SK-N-SH (cell line): ENCODE results near the gene RARS1.

ENCODE experiments used
- CTCF ChIP-seq: fragments of 200-600 bp; sonication (generic); IDR thresholded peaks from 2 replicates; pipeline ENCODE4 v1.6.1; 2017; ENCODE audit warnings: antibody characterized with exemption, mild to moderate bottlenecking, moderate library complexity
- ELF1 ChIP-seq: IDR thresholded peaks from 2 replicates; pipeline ENCODE4 v1.4.0; 2012
- GABPA ChIP-seq: IDR thresholded peaks from 2 replicates; pipeline ENCODE4 v1.4.0; 2012; ENCODE audit warnings: low read depth, mild to moderate bottlenecking
- GATA2 ChIP-seq: sonication (generic); formaldehyde crosslinking; IDR thresholded peaks from 2 replicates; pipeline ENCODE4 v1.5.0; 2020; ENCODE audit warnings: mild to moderate bottlenecking, missing genetic modification reagents
- NFIC ChIP-seq: IDR thresholded peaks from 2 replicates; pipeline ENCODE4 v1.4.0; 2012; ENCODE audit warnings: borderline replicate concordance
- SIN3A ChIP-seq: IDR thresholded peaks from 2 replicates; pipeline ENCODE4 v1.6.1; 2012; ENCODE audit warnings: low read depth, mild to moderate bottlenecking, low read length, moderate library complexity, borderline replicate concordance

GRCh38 chr5:168494057-168494555, 7.8 kb downstream of the RARS1 start:
- TF ChIP-seq ELF1 (no peak), GATA2 (CRISPR knock-in tag) (peak; percentile 69), SIN3A (no peak), CTCF (no peak), NFIC (no peak), GABPA (no peak)
